GM20431 (cell line): ENCODE results near the gene APOBEC3A.
"Not testable (repeated sequence)": the region's sequence is repeated elsewhere in the genome, so short reads cannot be mapped to it uniquely, and the experiment has no call there.

Experiments
- in situ Hi-C: fragments of 300-500 bp; cut with MseI, MboI; formaldehyde crosslinking; loops from one replicate; pipeline ENCODE4 v1.15.0; 2020; ENCODE audit warnings: low sequenced_read_pairs; ENCODE audit not compliant: unreplicated experiment

APOBEC3A gene

DNA sequence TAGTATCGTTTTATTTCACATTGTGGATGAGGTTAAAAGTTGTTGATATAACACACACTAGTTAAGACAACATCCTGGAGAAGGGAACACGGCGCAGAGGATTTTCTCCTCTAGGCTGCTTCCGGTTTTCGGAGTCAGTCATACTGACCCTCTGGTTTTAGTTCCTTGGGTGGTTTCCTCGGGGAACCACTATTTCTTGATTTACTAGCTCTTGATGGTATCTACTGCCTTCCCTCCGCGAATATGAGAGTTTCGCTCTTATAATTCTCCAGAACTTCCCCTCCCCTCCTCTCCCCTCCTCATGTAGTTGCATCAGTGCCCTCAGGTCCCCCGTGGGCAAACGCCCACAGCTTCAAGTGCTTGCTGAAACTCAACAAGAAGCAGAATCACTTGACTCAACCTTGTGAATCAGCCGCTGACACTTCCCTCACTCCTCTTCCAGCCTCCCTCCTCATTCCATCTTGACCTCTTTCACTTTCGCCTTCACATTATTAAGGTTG lies 15.9 kb upstream of the APOBEC3A start:
- in situ Hi-C loops: no loop called here

DNA sequence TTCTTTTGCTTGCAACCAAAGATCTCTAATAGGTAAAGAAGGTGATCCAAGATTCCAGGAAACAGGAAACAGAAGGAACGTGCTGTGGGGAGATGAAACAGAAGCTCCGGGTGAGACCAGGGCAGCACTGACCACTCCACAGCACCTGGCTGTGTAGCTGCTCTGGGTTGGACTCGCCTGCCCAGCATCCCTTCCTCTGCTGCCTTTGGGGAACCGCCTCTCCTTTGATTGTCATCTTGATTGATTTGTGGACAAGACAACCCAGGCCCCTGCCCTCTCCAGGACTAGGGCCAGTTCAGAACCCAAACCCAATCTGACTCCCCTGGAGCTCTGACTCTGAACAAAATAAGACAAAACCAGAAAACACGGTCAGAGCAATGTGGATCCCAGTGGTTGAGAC lies 14.7 kb upstream of the APOBEC3A start:
- in situ Hi-C loops: no loop called here

DNA sequence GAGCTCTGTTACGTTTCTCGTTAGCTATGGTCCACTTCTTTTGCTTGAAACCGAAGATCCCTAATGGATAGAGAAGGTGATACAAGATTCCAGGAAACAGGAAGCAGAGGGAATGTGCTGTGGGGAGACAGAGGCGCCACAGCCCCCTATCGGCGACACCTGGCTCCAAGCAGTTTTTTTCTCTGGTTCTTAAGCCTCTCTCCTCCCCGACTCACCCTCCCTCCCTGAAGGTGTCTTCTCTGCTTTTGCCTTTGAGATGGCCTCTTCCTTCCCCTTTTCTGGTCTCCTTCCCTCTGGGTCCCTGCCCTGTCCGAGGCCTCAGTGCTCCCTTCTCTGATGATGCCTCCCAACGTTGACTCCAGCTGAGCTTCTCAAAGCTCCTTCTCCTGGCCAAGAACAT lies 14.2 kb upstream of the APOBEC3A start:
- in situ Hi-C loops: no loop called here

DNA sequence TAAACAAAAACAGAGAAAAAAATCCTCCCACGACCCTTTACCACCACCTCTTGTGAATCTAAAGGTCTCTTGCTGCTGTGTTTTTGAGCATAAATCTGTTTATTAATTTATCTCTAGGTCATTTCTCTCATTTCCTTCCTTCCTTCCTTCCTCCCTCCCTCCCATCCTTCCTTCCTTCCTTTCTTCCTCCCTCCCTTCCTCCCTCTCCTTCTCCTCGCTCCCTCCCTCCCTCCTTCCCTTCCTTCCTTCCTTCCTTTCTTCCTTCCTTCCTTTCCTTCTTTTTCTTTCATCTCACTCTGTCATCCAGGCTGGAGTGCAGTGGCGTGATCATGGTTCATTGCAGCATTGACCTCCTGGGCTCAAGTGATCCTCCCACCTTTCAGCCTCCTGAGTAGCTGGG lies 13.5 kb upstream of the APOBEC3A start:
- in situ Hi-C loops: no loop called here

DNA sequence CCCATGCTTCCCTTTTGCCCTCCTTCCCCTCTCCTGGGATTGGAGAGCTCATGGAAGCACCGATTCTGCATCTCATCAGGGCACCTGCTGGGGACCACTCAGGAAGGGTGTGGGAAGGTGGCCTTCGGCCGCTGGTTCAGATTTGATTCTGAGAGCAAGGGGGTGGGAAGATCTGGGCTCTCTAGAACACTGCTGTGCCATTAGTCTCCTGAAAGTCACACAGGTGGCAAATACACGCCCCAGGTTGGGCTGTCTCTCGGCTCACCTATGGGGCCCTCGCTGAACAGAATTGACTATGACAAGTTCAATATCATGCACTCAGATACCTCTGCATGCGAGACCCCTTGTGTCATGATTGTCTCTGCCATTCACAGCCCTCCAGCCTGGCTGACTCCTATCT lies 12.8 kb upstream of the APOBEC3A start:
- in situ Hi-C loops: no loop called here

DNA sequence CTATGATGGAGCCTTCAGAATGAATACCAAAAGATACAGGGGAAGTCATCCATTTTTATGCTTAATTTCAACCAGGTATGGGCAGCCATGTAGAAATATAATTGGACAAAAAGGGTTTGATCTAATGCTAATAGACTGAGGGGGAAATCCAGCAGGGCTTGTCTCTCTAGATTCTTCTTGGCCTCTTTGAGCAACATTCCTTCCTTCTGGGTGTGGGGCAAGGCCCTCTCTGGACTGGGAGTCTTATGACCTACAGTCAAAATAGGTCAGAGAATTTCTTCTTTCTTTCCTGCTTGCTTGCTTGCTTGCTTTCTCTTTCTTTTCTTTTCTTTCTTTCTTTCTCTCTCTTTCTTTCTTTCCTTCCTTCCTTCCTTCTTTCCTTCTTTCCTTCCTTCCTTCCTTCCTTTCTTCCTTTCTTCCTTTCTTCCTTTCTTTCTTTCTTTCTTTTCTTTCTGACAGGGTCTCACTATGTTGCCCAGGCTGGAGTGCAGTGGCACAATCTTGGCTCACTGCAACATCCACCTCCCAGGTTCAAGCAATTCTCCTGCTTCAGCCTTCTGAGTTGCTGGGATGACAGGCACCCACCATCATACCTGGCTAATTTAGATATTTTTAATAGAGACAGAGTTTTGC lies 11.6 kb upstream of the APOBEC3A start:
- in situ Hi-C loops: not testable (repeated sequence)

DNA sequence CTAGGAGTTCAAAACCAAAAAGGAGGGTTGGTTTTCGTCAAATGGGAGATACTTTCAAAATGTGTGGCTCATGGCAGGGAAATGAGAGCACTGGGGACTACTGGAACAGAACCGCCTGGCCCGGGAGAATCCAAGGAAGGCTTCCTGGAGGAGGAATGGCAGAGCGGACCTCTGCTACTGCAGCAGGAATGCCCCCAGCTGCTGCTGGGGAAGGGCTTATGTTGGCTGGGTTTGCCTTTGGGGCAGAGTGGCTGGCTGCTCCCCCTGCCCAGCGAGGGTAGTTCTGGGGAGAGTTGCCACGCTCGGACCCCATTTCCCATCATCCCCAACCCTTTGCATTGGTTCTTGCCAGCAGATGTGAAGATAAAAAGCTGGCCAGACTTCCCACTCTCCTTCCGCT lies 10.6 kb upstream of the APOBEC3A start:
- in situ Hi-C loops: no loop called here

DNA sequence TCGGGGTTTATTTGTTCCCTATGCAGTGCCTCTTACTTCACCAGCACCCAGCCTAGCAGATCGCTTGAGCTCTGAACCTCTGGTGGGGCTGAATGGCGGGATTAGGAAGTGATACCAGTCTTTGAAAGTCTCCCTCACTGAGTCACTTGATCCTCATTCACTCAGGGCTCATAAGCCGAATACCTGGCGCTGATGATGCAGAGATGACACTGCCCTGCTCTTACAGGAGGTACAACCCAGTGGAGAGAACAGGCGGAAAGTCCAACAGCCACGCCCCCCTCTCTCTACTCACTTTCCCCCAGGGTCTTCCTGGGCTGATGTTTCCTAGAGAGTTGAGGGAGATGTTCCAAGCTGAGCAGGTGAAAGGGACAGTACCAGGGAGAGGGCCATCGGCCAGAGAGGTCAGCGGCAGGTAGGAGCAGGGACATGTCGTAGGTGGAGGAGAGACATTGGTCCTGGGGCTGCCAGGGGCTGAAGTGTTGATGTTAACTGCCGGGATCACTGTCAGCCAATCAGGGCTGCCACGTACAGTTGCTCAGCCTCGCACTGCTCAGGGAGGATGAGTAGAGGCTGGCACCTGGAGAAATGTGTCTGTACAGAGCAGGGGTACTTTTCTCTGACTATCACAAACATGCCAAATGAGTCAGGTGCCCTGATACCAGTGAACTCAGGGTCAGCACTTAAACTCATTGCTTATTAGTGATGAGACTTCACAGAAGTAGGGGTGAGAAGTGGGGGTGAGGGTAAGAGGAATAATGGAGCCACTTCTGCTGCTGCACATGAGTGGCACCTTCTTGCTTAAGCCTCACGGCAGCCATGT lies 9.9 kb upstream of the APOBEC3A start:
- in situ Hi-C loops: no loop called here

DNA sequence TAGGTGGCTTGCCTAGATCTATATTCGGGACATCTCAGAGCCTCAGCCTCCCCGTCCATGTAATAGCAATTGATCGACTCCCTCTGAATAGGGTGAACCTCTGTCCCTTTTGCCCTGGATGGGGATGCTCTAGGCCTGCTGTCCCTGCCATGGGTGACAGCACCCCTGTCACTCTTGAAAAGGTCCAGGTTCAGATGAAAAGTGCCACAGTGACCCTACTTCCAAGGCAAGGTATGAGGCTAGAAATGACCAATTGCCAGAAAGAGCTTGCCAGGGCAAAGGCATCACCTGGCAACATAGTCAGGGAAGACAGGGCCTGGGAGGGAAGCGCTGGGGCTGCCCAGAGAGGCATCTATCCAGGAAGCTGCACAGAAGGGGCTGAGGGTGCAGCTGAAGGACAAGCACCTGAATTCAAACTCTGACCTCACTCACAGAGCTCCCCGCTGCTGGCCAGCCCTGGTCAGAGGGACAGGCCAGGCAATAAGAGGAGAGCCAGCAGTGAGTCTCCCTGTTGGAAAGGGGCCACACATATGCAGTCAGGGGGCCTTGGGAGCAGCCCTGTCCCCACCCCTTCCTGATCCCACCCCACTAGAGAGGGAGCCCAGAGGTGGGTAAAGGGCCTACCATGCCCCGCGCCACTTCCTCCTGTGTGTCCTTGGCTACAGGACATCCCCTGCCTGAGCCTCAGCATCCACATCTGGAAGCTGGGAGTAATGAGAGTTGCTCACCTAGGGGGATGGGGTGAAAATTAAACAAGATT lies 9.0 kb upstream of the APOBEC3A start:
- in situ Hi-C loops: no loop called here

DNA sequence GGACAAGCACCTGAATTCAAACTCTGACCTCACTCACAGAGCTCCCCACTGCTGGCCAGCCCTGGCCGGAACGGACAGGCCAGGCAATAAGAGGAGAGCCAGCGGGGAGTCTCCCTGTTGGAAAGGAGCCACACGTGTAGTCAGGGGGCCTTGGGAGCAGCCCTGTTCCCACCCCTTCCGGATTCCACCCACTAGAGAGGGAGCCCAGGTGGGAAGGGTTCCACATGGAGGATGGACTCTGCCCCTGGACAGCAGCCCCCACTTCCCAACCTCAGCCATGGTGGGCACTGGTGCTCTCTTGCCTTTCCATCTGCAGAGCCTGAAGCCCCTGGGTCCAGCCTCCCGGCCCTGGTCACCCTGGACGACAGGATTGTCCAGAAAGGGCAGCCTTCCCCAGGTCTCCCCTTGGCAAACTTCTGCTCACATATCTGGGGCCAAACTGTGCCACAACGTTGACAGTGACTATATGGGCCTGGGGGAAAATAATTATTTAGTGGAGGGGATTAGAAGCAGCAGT lies 7.5 kb upstream of the APOBEC3A start:
- in situ Hi-C loops: no loop called here

DNA sequence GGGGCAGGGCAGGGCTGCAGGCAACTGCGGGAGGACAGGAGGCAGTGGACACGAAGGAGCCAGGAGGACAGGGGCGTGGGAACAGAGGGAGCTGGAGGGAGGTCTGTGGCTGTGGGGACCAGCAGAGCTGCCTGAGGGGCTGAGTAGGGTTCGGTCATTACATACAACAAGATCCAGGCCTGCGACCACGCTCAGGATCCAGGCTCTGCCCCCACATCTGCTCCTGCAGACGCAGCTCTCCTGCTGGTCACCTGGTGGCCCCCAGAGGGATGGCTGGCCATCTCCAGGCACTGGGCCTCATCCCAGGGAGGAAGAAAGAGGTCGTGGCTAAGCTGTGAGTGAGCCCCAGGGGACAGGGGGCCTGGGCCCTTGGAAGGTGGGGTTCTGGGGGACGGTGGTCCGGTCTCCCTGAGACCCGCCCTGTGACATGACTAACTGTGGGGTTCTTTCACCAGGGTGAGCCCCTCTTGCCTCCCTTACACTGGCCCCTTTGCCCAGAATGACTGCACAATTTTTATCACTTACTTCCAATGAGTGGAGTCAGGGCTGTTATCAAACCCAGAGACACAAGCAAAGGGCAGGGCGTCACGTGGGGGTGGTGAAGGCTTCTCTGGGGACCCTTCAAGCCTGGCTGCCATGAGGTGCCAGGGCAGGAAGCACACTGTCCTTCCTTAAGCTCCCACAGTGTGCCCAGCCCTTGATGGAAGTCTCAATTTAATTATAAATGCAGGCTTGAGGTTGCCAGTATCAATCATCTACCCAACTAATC lies 6.7 kb upstream of the APOBEC3A start:
- in situ Hi-C loops: no loop called here

DNA sequence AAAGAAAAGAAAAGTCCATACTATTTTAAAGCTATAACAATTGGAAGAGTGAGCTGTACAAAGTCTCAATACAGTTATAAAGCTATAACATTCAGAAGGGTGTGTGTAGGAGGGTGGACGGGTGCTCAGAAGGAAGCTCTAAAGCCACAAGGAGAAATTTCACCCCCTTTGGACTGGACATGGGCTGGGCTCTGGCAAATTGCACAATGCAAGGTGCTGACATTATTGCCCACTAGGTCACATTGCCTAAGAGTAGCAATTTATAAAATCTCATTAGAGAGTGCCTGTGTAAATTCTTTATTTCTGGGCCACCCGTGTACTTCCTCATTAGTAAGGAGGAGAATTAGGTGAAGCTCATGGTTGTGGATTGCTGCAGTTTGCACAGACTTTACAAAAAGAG lies 5.7 kb upstream of the APOBEC3A start:
- in situ Hi-C loops: no loop called here

DNA sequence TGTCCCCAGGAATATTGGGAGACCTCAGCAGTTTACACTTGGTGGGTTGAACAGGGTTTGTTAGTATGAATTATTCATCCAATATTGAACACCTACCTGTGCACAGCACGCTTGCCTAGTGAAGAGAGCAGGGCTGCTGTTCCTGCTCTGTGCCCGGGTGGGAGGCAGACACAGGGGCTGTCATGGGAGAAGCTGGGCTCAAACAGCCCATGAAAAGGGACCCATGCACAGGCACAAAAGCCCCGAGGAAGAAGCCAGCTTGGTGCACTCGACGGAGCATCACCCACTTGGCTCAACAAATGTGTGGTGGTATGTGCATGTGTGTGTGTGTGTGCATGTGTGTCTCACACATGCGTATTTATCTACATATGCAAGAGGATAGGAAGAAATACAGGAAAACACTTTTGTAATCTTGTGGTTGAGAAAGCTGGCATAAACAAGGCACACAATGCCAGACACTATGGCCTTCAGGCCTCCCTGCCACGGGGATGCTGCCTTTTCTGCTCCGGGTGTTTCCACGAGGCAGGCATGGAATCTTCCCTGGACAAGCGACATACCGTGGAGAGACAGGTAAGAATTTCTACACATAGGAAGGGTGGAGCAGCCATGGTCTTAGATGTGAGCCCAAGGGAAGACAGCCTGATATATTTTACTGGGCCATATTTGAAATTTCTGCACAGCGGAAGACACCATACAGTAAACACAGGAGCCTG lies 5.0 kb upstream of the APOBEC3A start:
- in situ Hi-C loops: no loop called here

DNA sequence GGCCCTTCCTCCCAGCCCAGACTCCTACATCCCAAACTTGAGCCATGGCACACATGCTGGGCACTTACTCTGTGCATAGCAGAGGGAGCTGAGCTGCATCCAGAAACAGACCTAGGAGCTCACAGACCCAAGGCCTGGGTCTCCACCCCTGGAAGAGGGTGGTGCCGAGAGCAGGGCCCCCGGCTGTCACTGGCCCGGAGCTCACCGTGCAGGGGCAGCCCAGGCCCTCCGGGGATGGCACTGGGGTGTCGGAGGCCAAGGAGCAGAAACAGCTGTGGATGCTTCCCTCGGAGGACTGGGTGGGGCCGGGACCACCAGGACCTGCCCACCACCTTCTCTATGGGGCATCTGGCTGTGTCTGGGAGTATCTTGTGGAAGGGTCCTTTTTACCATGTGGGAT lies 4.3 kb upstream of the APOBEC3A start:
- in situ Hi-C loops: no loop called here

DNA sequence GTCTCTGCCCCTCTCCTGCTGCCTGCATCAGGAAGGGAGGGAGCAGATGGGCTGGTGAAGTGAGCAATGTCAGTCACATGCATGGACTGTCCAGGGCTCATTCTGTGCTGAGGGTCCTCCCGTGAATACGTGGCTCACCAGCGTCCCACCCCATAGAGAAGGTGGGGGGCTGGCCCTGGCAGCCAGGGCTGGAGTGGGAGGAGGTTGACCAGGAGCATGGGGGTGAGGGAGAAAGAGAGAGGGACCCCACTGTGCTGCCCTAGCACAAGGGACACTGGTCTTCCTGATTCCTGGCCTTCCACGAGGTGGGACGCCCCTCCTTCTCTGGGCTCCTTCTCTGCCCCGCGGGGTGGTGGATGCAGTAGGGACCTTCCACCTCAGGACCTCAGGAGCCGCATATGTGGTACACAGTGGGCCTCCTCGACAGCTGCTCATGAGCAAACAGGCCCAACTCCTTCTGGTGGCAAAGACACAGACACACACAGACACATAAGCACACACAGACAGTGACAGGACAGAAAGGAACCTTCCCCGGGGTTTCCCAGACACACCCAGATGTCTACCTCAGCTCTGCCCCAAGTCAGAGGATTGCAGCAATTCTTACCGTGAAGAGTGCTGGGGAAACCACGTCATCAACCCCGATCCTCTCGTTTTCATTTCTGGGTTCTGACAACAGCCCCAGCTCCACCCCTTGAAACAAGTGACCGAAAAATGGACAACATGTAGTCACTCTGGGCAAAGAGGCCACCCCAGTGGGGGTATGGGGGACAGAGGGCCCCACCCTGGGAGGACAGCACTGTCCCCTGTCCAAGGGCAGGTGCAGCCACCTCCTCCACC lies 3.6 kb upstream of the APOBEC3A start:
- in situ Hi-C loops: no loop called here

DNA sequence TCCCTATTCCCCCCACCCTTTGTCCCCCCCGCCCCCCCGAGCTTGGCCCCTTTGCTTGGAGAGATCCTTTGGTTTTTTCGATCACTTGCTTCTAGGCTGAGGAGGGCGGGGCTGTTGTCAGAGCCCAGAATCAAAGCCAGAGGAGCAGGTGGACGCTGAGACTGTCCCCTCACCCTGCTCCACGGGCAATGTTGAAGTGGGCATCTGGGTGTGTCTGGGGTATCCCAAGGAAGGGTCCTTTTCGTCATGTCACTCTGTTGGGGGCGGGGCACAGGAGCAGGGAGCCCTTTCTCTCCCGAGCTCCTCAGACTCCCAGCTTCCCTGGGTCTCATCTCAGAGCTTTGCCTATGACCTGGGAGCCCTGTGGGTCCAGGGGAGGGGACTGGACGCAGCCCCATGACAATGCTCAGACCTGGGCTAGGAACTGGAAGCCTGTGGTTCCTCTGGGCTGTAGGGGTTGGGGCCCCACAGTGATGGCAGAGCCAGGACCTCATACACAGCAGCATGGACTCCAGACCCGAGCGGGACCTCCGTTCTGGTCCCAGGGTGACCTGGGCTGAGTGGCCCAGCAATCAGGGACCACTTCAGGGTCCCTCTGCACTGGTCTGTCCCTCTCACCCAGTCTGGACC lies 2.9 kb upstream of the APOBEC3A start:
- in situ Hi-C loops: no loop called here

DNA sequence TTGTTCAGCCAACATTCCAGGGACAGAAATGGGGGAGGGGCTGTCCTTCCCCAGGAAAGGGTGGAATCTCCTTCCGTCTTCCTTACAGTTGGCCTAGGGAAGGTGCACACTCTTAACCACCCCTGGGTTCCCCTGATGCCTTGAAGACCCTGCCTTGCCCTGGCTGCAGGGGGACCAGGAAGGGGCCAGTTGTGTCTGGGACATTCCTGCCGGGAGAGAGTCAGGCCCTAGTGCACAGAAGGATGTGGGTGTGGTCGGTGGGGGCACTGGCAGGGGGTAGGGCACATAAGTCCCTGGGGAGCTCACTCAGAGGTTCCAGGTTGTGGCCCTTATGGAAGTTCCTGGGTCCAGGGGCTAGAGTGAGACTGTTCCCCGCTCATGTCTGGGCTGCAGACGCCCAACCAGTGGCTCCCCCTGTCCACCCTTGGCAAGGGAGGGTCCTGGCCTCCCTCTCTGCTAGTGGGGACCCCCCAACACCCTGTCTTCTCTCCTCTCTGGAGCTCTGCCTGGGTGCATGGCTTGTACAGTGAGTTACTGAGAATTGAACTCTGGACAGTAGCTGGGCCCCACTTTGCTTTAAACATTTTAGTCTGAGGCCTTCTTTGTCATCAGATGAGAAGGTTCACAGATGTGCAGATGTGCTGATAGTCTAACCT lies 2.0 kb upstream of the APOBEC3A start:
- in situ Hi-C loops: no loop called here

DNA sequence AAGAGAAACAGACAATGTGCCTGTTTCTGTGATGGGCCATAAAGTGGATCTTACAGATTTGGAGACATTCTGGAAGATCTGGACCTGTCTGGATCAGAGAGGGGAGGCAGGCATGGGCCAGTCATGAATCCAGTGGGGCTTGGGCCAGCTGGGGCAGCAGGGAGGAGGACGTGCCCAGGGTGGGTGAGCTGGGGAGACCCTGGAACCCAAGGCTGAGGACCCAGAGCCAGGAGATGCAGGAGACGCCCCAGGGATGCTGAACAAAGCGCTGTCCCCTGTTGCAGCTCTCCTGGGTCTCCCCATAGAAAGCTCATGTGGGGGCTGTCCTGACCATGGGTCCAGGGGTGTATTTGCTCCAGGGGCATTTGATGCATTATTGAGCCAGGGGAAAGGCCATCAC lies 1.5 kb upstream of the APOBEC3A start:
- in situ Hi-C loops: no loop called here
